Measurements from ENCODE around the gene DLG1.

Gene DLG1

GRCh38 chr3:197117114-197117513, 181.3 kb downstream of the DLG1 start:
- Histone ChIP-seq H3K9me3 (ENCODE audit: control insufficient read depth, insufficient read depth, low read length) (no peaks in the 10 kb centered on the region), H3K4me1 (ENCODE audit: control insufficient read depth, insufficient read depth, low read length) (no peaks in the 10 kb centered on the region), H3K36me3 (ENCODE audit: control insufficient read depth, insufficient read depth, low read length) (no peaks in the 10 kb centered on the region), H3K27me3 (ENCODE audit: control insufficient read depth, insufficient read depth, low read length) (no peaks in the 10 kb centered on the region), H3K4me3 (ENCODE audit: low read depth, low read length) (no peak overlapping the region), H3K9ac (ENCODE audit: low read depth, low read length) (no peak overlapping the region)

GRCh38 chr3:197114007-197114406, 184.4 kb downstream of the DLG1 start:
- Histone ChIP-seq H3K9ac (ENCODE audit: low read depth, low read length) (no peak overlapping the region), H3K27me3 (ENCODE audit: control insufficient read depth, insufficient read depth, low read length) (no peaks in the 10 kb centered on the region), H3K4me1 (ENCODE audit: control insufficient read depth, insufficient read depth, low read length) (no peaks in the 10 kb centered on the region), H3K9me3 (ENCODE audit: control insufficient read depth, insufficient read depth, low read length) (no peaks in the 10 kb centered on the region), H3K36me3 (ENCODE audit: control insufficient read depth, insufficient read depth, low read length) (no peaks in the 10 kb centered on the region), H3K4me3 (ENCODE audit: low read depth, low read length) (no peak overlapping the region)

DNA sequence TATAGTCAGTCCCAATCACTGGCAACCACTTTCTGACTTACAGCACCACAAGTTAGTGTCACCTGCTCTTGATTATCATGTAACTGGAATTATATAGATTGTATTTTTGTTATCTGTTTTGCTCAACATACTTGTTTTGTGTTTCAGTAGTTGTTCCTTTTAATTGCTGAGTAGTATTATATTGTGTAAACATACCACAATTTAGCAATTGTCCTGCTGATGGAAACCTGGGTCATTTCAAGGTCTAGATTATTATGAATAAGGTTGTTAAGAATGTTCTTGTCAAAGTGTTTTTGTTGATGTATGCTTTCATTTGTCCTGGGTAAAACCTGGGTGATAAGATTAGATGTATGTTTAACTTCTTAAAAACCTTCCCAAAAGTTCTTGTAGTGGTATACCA, 186.7 kb downstream of the DLG1 start:
- Histone ChIP-seq H3K36me3 (ENCODE audit: control insufficient read depth, insufficient read depth, low read length) (no peaks in the 10 kb centered on the region), H3K4me3 (ENCODE audit: low read depth, low read length) (no peak overlapping the region), H3K9me3 (ENCODE audit: control insufficient read depth, insufficient read depth, low read length) (no peaks in the 10 kb centered on the region), H3K27me3 (ENCODE audit: control insufficient read depth, insufficient read depth, low read length) (no peaks in the 10 kb centered on the region), H3K4me1 (ENCODE audit: control insufficient read depth, insufficient read depth, low read length) (no peaks in the 10 kb centered on the region), H3K9ac (ENCODE audit: low read depth, low read length) (no peak overlapping the region)

- Histone ChIP-seq H3K36me3 (ENCODE audit: control insufficient read depth, insufficient read depth, low read length) (no peaks in the 10 kb centered on the region), H3K27me3 (ENCODE audit: control insufficient read depth, insufficient read depth, low read length) (no peaks in the 10 kb centered on the region), H3K9ac (ENCODE audit: low read depth, low read length) (no peak overlapping the region), H3K4me3 (ENCODE audit: low read depth, low read length) (no peak overlapping the region), H3K9me3 (ENCODE audit: control insufficient read depth, insufficient read depth, low read length) (no peaks in the 10 kb centered on the region), H3K4me1 (ENCODE audit: control insufficient read depth, insufficient read depth, low read length) (no peaks in the 10 kb centered on the region)
These were observed 192.6 kb downstream of the DLG1 start for GRCh38 chr3:197105786-197106185.

- Histone ChIP-seq H3K4me1 (ENCODE audit: control insufficient read depth, insufficient read depth, low read length) (no peaks in the 10 kb centered on the region), H3K36me3 (ENCODE audit: control insufficient read depth, insufficient read depth, low read length) (no peaks in the 10 kb centered on the region)
These were observed 193.7 kb downstream of the DLG1 start for GRCh38 chr3:197104738-197105137.

DNA sequence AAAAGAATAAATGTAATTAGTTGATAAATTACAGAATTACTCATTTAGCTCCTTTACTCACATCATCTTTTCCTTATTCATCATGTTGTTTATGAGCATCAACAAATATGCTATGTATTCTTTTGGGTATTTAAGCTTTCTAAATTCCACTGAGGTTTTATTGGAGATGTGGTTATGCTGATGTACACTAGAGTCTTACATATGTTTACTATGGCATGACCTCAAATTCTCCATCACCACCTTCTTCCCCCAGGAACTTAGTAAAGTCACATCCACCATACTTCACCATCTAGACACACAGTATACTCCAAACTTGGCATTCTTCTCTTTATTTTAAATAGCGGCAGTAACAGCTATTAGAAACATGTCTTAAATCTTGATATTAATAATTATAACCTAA, 194.6 kb downstream of the DLG1 start:
- H3K9ac ChIP-seq (ENCODE audit: low read depth, low read length), result no peak overlapping the region
- H3K27me3 ChIP-seq (ENCODE audit: control insufficient read depth, insufficient read depth, low read length), result no peaks in the 10 kb centered on the region
- no peaks in the 10 kb centered on the region for H3K9me3 ChIP-seq (ENCODE audit: control insufficient read depth, insufficient read depth, low read length)
- no peaks in the 10 kb centered on the region for H3K4me1 ChIP-seq (ENCODE audit: control insufficient read depth, insufficient read depth, low read length)
- no peaks in the 10 kb centered on the region for H3K36me3 ChIP-seq (ENCODE audit: control insufficient read depth, insufficient read depth, low read length)
- no peak overlapping the region for H3K4me3 ChIP-seq (ENCODE audit: low read depth, low read length)

More at GRCh38 chr3:197104738-197105137, 193.7 kb downstream of the DLG1 start:
- H3K27me3 ChIP-seq (ENCODE audit: control insufficient read depth, insufficient read depth, low read length), result no peaks in the 10 kb centered on the region
- H3K4me3 ChIP-seq (ENCODE audit: low read depth, low read length), result no peak overlapping the region
- H3K9me3 ChIP-seq (ENCODE audit: control insufficient read depth, insufficient read depth, low read length), result no peaks in the 10 kb centered on the region
- H3K9ac ChIP-seq (ENCODE audit: low read depth, low read length), result no peak overlapping the region

- no peak overlapping the region for H3K9ac ChIP-seq (ENCODE audit: low read depth, low read length)
- no peaks in the 10 kb centered on the region for H3K36me3 ChIP-seq (ENCODE audit: control insufficient read depth, insufficient read depth, low read length)
- H3K4me3 ChIP-seq (ENCODE audit: low read depth, low read length), result no peak overlapping the region
- H3K9me3 ChIP-seq (ENCODE audit: control insufficient read depth, insufficient read depth, low read length), result no peaks in the 10 kb centered on the region
- no peaks in the 10 kb centered on the region for H3K4me1 ChIP-seq (ENCODE audit: control insufficient read depth, insufficient read depth, low read length)
- H3K27me3 ChIP-seq (ENCODE audit: control insufficient read depth, insufficient read depth, low read length), result no peaks in the 10 kb centered on the region
These were observed 204.5 kb downstream of the DLG1 start for GRCh38 chr3:197093871-197094270.

GRCh38 chr3:197088370-197088769, 210.0 kb downstream of the DLG1 start:
- Histone ChIP-seq H3K4me1 (ENCODE audit: control insufficient read depth, insufficient read depth, low read length) (no peaks in the 10 kb centered on the region), H3K4me3 (ENCODE audit: low read depth, low read length) (no peak overlapping the region), H3K36me3 (ENCODE audit: control insufficient read depth, insufficient read depth, low read length) (no peaks in the 10 kb centered on the region), H3K9me3 (ENCODE audit: control insufficient read depth, insufficient read depth, low read length) (no peaks in the 10 kb centered on the region), H3K27me3 (ENCODE audit: control insufficient read depth, insufficient read depth, low read length) (no peaks in the 10 kb centered on the region), H3K9ac (ENCODE audit: low read depth, low read length) (no peak overlapping the region)

- Histone ChIP-seq H3K9me3 (ENCODE audit: control insufficient read depth, insufficient read depth, low read length) (no peaks in the 10 kb centered on the region), H3K36me3 (ENCODE audit: control insufficient read depth, insufficient read depth, low read length) (no peaks in the 10 kb centered on the region), H3K27me3 (ENCODE audit: control insufficient read depth, insufficient read depth, low read length) (no peaks in the 10 kb centered on the region), H3K4me1 (ENCODE audit: control insufficient read depth, insufficient read depth, low read length) (no peaks in the 10 kb centered on the region), H3K4me3 (ENCODE audit: low read depth, low read length) (no peak overlapping the region), H3K9ac (ENCODE audit: low read depth, low read length) (no peak overlapping the region)
These were observed 213.3 kb downstream of the DLG1 start for GRCh38 chr3:197085137-197085536.

- no peaks in the 10 kb centered on the region for H3K36me3 ChIP-seq (ENCODE audit: control insufficient read depth, insufficient read depth, low read length)
- no peak overlapping the region for H3K4me3 ChIP-seq (ENCODE audit: low read depth, low read length)
These were observed 214.9 kb downstream of the DLG1 start for GRCh38 chr3:197083486-197083885.

GRCh38 chr3:197082871-197083270, 215.5 kb downstream of the DLG1 start:
- H3K27me3 ChIP-seq (ENCODE audit: control insufficient read depth, insufficient read depth, low read length), result no peaks in the 10 kb centered on the region
- H3K4me3 ChIP-seq (ENCODE audit: low read depth, low read length), result no peak overlapping the region
- no peaks in the 10 kb centered on the region for H3K36me3 ChIP-seq (ENCODE audit: control insufficient read depth, insufficient read depth, low read length)
- no peaks in the 10 kb centered on the region for H3K4me1 ChIP-seq (ENCODE audit: control insufficient read depth, insufficient read depth, low read length)
- no peak overlapping the region for H3K9ac ChIP-seq (ENCODE audit: low read depth, low read length)
- no peaks in the 10 kb centered on the region for H3K9me3 ChIP-seq (ENCODE audit: control insufficient read depth, insufficient read depth, low read length)

More at GRCh38 chr3:197083486-197083885, 214.9 kb downstream of the DLG1 start:
- no peak overlapping the region for H3K9ac ChIP-seq (ENCODE audit: low read depth, low read length)
- no peaks in the 10 kb centered on the region for H3K9me3 ChIP-seq (ENCODE audit: control insufficient read depth, insufficient read depth, low read length)
- H3K4me1 ChIP-seq (ENCODE audit: control insufficient read depth, insufficient read depth, low read length), result no peaks in the 10 kb centered on the region
- H3K27me3 ChIP-seq (ENCODE audit: control insufficient read depth, insufficient read depth, low read length), result no peaks in the 10 kb centered on the region

DNA sequence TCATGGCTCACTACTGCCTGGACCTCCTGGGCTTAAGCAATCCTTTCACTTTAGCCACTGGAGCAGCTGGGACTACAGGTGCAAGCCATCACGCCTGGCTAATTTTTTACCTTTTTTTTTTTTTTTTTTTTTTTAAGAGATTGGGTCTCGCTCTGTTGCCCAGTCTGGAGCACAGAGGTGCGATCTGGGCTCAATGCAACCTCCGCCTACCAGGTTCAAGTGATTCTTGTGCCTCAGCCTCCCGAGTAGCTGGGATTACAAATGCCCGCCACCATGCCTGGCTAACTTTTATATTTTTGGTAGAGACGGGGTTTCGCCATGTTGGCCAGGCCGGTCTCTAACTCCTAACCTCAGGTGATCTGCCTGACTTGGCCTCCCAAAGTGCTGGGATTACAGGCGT, 218.1 kb downstream of the DLG1 start:
- H3K9me3 ChIP-seq (ENCODE audit: control insufficient read depth, insufficient read depth, low read length), result no peaks in the 10 kb centered on the region
- H3K4me1 ChIP-seq (ENCODE audit: control insufficient read depth, insufficient read depth, low read length), result no peaks in the 10 kb centered on the region
- no peak overlapping the region for H3K4me3 ChIP-seq (ENCODE audit: low read depth, low read length)
- no peak overlapping the region for H3K9ac ChIP-seq (ENCODE audit: low read depth, low read length)
- no peaks in the 10 kb centered on the region for H3K27me3 ChIP-seq (ENCODE audit: control insufficient read depth, insufficient read depth, low read length)
- no peaks in the 10 kb centered on the region for H3K36me3 ChIP-seq (ENCODE audit: control insufficient read depth, insufficient read depth, low read length)

DNA sequence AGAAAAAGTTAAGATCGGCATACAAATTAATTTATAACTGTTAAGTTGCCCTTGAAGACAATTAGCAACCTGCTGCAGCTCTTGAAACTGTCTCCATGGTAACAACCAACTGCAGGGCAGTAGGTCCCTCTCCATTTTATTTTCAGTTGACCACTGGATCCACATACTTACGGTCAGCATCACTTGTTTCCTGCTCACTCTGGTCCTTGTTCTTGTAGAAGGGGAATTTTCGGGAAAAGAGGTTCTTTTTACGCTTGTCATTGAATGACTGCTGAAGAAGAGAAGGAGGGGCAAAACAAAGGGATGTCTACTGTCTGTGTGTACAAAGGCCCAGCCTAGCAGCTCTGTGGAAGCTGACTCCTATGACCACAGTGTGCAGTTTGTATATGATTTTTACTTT, 222.0 kb downstream of the DLG1 start:
- Histone ChIP-seq H3K9me3 (ENCODE audit: control insufficient read depth, insufficient read depth, low read length) (no peaks in the 10 kb centered on the region), H3K4me1 (ENCODE audit: control insufficient read depth, insufficient read depth, low read length) (no peaks in the 10 kb centered on the region), H3K9ac (ENCODE audit: low read depth, low read length) (no peak overlapping the region), H3K27me3 (ENCODE audit: control insufficient read depth, insufficient read depth, low read length) (no peaks in the 10 kb centered on the region), H3K4me3 (ENCODE audit: low read depth, low read length) (no peak overlapping the region), H3K36me3 (ENCODE audit: control insufficient read depth, insufficient read depth, low read length) (no peaks in the 10 kb centered on the region)
